Trophoblast cell (in vitro differentiated cells and primary cell): ENCODE measurements around the gene ANKDD1B.

Source experiments
- DNase-seq, 2 donors: peaks; one replicate each; pipeline ENCODE4 v3.0.0-alpha.2; 2016
- H2AFZ ChIP-seq: 2 replicates; pipeline ENCODE4 v1.6.1; 2013; ENCODE audit warnings: low read length, moderate library complexity, mild to moderate bottlenecking; ENCODE audit not compliant: insufficient read depth, poor library complexity
- H2AK5ac ChIP-seq: 2 replicates; pipeline ENCODE4 v1.6.1; 2013; ENCODE audit warnings: mild to moderate bottlenecking, low read length
- H2BK120ac ChIP-seq: 2 replicates; pipeline ENCODE4 v1.6.1; 2013; ENCODE audit warnings: low read length, mild to moderate bottlenecking, moderate library complexity; ENCODE audit not compliant: insufficient read depth, poor library complexity
- H2BK12ac ChIP-seq: 2 replicates; pipeline ENCODE4 v1.6.1; 2013; ENCODE audit warnings: mild to moderate bottlenecking, low read length, moderate library complexity
- H2BK5ac ChIP-seq: 2 replicates; pipeline ENCODE4 v1.6.1; 2013; ENCODE audit warnings: low read length, low read depth, moderate library complexity, mild to moderate bottlenecking; ENCODE audit not compliant: poor library complexity
- H3K14ac ChIP-seq: 2 replicates; pipeline ENCODE4 v1.6.1; 2013; ENCODE audit warnings: mild to moderate bottlenecking, low read length
- H3K18ac ChIP-seq: 2 replicates; pipeline ENCODE4 v1.6.1; 2013; ENCODE audit warnings: mild to moderate bottlenecking, low read length
- H3K23ac ChIP-seq: 2 replicates; pipeline ENCODE4 v1.6.1; 2013; ENCODE audit warnings: low read length
- H3K27ac ChIP-seq: 2 replicates; pipeline ENCODE4 v1.5.1; 2013; ENCODE audit warnings: low read depth, mild to moderate bottlenecking, inconsistent platforms, low read length, moderate library complexity
- H3K27me3 ChIP-seq: 2 replicates; pipeline ENCODE4 v1.6.1; 2013; ENCODE audit warnings: inconsistent platforms, mild to moderate bottlenecking, low read length, moderate library complexity; ENCODE audit not compliant: insufficient read depth
- H3K36me3 ChIP-seq, 2 experiments: 1 replicate in 1 of 2; 2 replicates in 1 of 2; pipeline ENCODE4 v1.6.1; 2013; ENCODE audit warnings: low read length in 2 of 2, mild to moderate bottlenecking in 2 of 2, moderate library complexity in 1 of 2; ENCODE audit not compliant: insufficient read depth in 2 of 2, control insufficient read depth in 1 of 2
- H3K4ac ChIP-seq: 2 replicates; pipeline ENCODE4 v1.6.1; 2013; ENCODE audit warnings: low read depth, mild to moderate bottlenecking, low read length, moderate library complexity
- H3K4me1 ChIP-seq, 2 experiments: 1 replicate in 1 of 2; 2 replicates in 1 of 2; pipeline ENCODE4 v1.6.1; 2013; ENCODE audit warnings: low read length in 2 of 2, mild to moderate bottlenecking in 2 of 2, moderate library complexity in 1 of 2; ENCODE audit not compliant: insufficient read depth in 2 of 2, control insufficient read depth in 1 of 2
- H3K4me2 ChIP-seq: 2 replicates; pipeline ENCODE4 v1.6.1; 2013; ENCODE audit warnings: inconsistent platforms, mild to moderate bottlenecking, low read length, moderate library complexity
- H3K4me3 ChIP-seq: 2 replicates; pipeline ENCODE4 v1.5.1; 2013; ENCODE audit warnings: mild to moderate bottlenecking, low read depth, low read length, inconsistent platforms
- H3K79me1 ChIP-seq: one replicate; pipeline ENCODE4 v1.6.1; 2013; ENCODE audit warnings: low read length
- H3K79me2 ChIP-seq: 2 replicates; pipeline ENCODE4 v1.6.1; 2013; ENCODE audit warnings: low read length, mild to moderate bottlenecking; ENCODE audit not compliant: control insufficient read depth, insufficient read depth, poor library complexity
- H3K9ac ChIP-seq: 2 replicates; pipeline ENCODE4 v1.6.1; 2013; ENCODE audit warnings: mild to moderate bottlenecking, low read length
- H3K9me3 ChIP-seq: 2 replicates; pipeline ENCODE4 v1.6.1; 2013; ENCODE audit warnings: low read depth, mild to moderate bottlenecking, control low read depth, inconsistent platforms, low read length; ENCODE audit not compliant: insufficient read depth
- H4K12ac ChIP-seq: 2 replicates; pipeline ENCODE4 v1.6.1; 2013; ENCODE audit warnings: low read depth, mild to moderate bottlenecking, low read length, moderate library complexity
- H4K8ac ChIP-seq: 2 replicates; pipeline ENCODE4 v1.6.1; 2013; ENCODE audit warnings: low read depth, mild to moderate bottlenecking, low read length, moderate library complexity
- H4K91ac ChIP-seq: one replicate; pipeline ENCODE4 v1.6.1; 2013; ENCODE audit warnings: low read depth, mild to moderate bottlenecking, low read length, moderate library complexity
- WGBS: extraction: QIAGEN DNeasy Blood & Tissue Kit; methylation state at CpG from one replicate; pipeline ENCODE4 v1.1.7; 2013; ENCODE audit warnings: missing lambda C conversion rate; ENCODE audit not compliant: insufficient read length, insufficient coverage; ENCODE audit errors: extremely low coverage; 5-methylcytosine and 5-hydroxymethylcytosine counted together

ANKDD1B gene

DNA sequence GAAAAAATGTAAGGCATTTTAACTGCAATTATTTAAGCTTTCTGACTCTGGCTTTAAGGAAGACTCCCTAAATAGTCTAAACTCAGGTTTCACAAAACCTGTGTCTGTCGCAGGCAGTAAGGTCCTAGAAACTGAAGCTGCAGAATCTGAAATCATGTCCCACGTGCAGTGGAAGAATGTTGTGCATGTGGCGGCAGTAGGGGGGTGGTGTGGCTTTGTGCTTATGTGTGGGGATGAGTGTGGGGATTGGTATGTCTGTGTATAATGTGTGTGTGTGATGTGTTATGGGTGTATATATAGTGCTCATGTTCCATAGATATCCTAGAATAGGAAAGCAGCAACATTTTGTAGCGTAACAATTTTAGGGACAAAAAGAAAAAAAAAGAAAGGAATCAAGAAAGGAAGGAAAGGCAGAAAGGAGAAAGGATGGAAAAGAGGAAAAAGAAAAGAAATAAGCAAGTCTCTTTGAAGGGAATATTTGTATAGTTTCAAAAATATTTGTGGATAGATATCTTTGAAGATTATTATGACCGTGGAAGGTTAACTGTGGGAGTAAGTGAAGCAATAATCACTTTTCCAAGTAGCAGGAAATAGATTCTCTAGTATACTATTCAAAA lies 6.6 kb downstream of the ANKDD1B start:
- Histone ChIP-seq H2BK5ac (no peak overlapping the region), H2BK120ac (no peak overlapping the region), H3K79me1 (no peaks in the 10 kb centered on the region), H2BK12ac (no peak overlapping the region), H3K4ac (no peak overlapping the region), H2AK5ac (no peak overlapping the region), H3K27me3 (no peaks in the 10 kb centered on the region), H3K9me3 (no peaks in the 10 kb centered on the region), H3K79me2 (no peaks in the 10 kb centered on the region), H4K12ac (no peak overlapping the region), H3K4me3 (no peak overlapping the region), H4K8ac (no peak overlapping the region), H3K9ac (no peak overlapping the region), H3K23ac (no peak overlapping the region), H3K18ac (no peak overlapping the region), H3K27ac (no peak overlapping the region), H3K36me3 (no peaks in the 10 kb centered on the region), H2AFZ (no peak overlapping the region), H3K4me2 (no peak overlapping the region), H3K14ac (no peak overlapping the region), H3K4me1 (no peaks in the 10 kb centered on the region), H4K91ac (no peak overlapping the region)
- DNase-seq = peak; percentile 33 to 62
- no CpG with 5 or more reads among the region's 5 CpGs for WGBS

DNA sequence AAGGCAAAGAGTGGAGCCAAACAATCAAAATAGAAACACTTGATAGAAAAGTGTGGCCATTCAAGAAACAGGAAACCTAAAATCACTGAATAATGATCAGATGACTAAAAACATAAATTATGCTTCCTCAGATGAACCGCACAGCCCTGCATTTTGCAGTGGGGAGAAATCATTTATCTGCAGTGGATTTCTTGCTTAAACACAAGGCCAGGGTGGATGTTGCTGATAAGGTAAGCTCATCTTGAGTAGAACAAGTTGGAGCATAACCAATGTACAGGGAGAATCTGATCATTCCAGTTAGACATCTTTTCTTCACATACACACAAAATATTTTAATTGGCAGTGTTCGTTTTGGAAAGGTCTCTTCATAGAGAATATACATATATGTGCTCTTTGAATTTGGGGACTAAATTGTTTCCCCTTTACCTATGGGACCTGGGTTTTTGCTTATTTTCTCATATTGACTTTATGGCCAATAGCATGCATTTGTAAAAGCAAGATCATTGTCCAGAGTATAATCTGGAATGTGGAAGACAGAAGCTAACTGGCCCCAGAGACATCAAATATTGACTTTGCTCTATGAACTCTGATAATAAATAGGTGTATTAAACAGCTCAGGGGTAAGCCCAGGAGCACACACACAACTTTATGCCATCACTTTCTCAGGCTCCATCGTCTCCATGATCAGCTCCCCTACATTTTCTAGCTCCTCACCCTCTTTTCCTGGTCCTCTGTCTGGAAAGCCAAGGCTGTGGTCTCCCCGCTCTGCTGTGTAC lies 9.1 kb downstream of the ANKDD1B start:
- Histone ChIP-seq H3K9ac (peak overlapping the region; percentile 28), H3K18ac (no peak overlapping the region), H3K4me3 (no peak overlapping the region), H2BK12ac (peak overlapping the region; percentile 83), H3K23ac (no peak overlapping the region), H3K27ac (no peak overlapping the region), H3K4me1 (no peaks in the 10 kb centered on the region), H2BK120ac (peak overlapping the region; percentile 54), H4K91ac (no peak overlapping the region), H3K4me2 (no peak overlapping the region), H4K12ac (no peak overlapping the region), H3K79me1 (no peaks in the 10 kb centered on the region), H3K14ac (no peak overlapping the region), H3K36me3 (no peaks in the 10 kb centered on the region), H2AFZ (no peak overlapping the region), H4K8ac (no peak overlapping the region), H3K27me3 (no peaks in the 10 kb centered on the region), H3K79me2 (no peaks in the 10 kb centered on the region), H3K9me3 (no peaks in the 10 kb centered on the region), H2BK5ac (no peak overlapping the region), H2AK5ac (peak overlapping the region; percentile 67), H3K4ac (no peak overlapping the region)
- peak in 1 of 2 donors; percentile 46 for DNase-seq
- no CpG with 5 or more reads among the region's 4 CpGs for WGBS

DNA sequence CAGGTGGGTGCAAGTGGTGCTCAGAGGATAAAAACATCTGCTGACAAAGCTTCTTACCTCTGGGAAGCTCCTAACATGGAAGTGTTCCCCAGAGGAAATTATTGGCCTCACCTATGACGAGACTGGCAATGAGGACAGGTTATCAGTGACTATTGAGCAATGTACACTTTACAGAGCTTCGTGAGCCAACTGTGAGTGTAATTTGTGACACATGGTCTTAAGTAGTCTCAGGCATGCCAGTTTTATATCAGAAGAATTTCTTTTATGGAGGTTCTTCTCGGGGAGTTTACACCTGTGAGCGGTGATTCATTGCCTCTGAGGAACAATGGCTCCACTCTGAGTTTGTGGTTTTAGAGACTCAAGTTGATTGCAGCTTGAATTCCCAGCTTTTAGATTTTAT lies 11.3 kb downstream of the ANKDD1B start:
- Histone ChIP-seq H3K4me2 (no peak overlapping the region), H3K79me1 (no peaks in the 10 kb centered on the region), H4K12ac (no peak overlapping the region), H3K9me3 (no peaks in the 10 kb centered on the region), H3K23ac (no peak overlapping the region), H3K9ac (no peak overlapping the region), H3K14ac (no peak overlapping the region), H4K91ac (no peak overlapping the region), H4K8ac (no peak overlapping the region), H3K4me1 (peaks cover 0 to 5% of the 10 kb centered on the region in 2 experiments), H3K4ac (no peak overlapping the region), H3K79me2 (no peaks in the 10 kb centered on the region), H2BK12ac (no peak overlapping the region), H2BK120ac (no peak overlapping the region), H2AK5ac (no peak overlapping the region), H3K27ac (no peak overlapping the region), H3K4me3 (no peak overlapping the region), H3K18ac (no peak overlapping the region), H2BK5ac (no peak overlapping the region), H3K36me3 (no peaks in the 10 kb centered on the region), H3K27me3 (no peaks in the 10 kb centered on the region), H2AFZ (no peak overlapping the region)
- no CpG with 5 or more reads among the region's 4 CpGs for WGBS
- DNase-seq = peak in 1 of 2 donors; percentile 2

DNA sequence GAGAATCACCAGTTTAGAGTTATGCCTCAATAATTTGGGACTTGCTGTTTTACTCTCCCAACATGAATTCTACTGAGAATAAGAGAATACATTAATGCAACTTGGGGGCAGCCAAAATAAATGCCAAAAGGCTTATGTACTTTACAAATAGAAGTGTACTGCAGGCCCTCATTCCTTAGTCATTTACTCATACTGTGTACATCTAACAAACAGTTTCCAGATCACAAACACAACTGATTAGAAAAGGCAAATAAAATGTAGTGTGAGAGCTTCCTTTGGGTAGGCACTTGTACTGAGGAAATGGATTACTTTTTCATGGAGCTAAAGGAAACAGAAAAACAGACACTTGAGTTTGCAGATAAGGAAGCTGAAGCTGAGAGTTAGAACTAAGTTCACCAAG lies 12.6 kb downstream of the ANKDD1B start:
- Histone ChIP-seq H2BK5ac (no peak overlapping the region), H3K36me3 (no peaks in the 10 kb centered on the region), H3K4ac (no peak overlapping the region), H3K4me3 (no peak overlapping the region), H3K18ac (no peak overlapping the region), H3K9me3 (no peaks in the 10 kb centered on the region), H4K8ac (no peak overlapping the region), H3K79me2 (no peaks in the 10 kb centered on the region), H3K4me1 (peaks cover 0 to 5% of the 10 kb centered on the region in 2 experiments), H4K12ac (no peak overlapping the region), H3K4me2 (no peak overlapping the region), H2BK120ac (no peak overlapping the region), H3K23ac (no peak overlapping the region), H2AK5ac (no peak overlapping the region), H3K27ac (no peak overlapping the region), H2AFZ (no peak overlapping the region), H3K79me1 (no peaks in the 10 kb centered on the region), H3K14ac (no peak overlapping the region), H2BK12ac (no peak overlapping the region), H3K27me3 (no peaks in the 10 kb centered on the region), H4K91ac (no peak overlapping the region), H3K9ac (no peak overlapping the region)
- no peak for DNase-seq
